Astrocyte (in vitro differentiated cells and primary cell): ENCODE results near the gene MMRN2. TPM values are rescaled to one million over a fixed set of nuclear protein-coding genes. Genes with fewer than 3 reads are reported as not detected.

Source experiments
- DNase-seq: peaks from one replicate; pipeline ENCODE4 v3.0.0-alpha.2; 2010; ENCODE audit warnings: low read depth
- FAIRE-seq: peaks from 2 replicates; lab custom pipeline; 2011; peaks lifted over from hg19 to GRCh38; lab: Jason Lieb, UNC
- H2AFZ ChIP-seq: 2 replicates; pipeline ENCODE4 v1.6.0; 2012; ENCODE audit warnings: low read depth, low read length, inconsistent platforms
- H3K27ac ChIP-seq: 2 replicates; pipeline ENCODE4 v1.5.1; 2011; ENCODE audit warnings: low read depth, low read length, inconsistent platforms
- H3K27me3 ChIP-seq: 2 replicates; pipeline ENCODE4 v1.6.0; 2011; ENCODE audit warnings: low read length, inconsistent platforms; ENCODE audit not compliant: insufficient read depth
- H3K36me3 ChIP-seq: 2 replicates; pipeline ENCODE4 v1.5.1; 2011; ENCODE audit warnings: low read length, inconsistent platforms; ENCODE audit not compliant: insufficient read depth
- H3K4me1 ChIP-seq: 2 replicates; pipeline ENCODE4 v1.5.1; 2011; ENCODE audit warnings: low read length, inconsistent platforms; ENCODE audit not compliant: insufficient read depth
- H3K4me2 ChIP-seq: 2 replicates; pipeline ENCODE4 v1.6.0; 2012; ENCODE audit warnings: low read length, inconsistent platforms
- H3K4me3 ChIP-seq: 2 replicates; pipeline ENCODE4 v1.5.1; 2011; ENCODE audit warnings: low read depth, mild to moderate bottlenecking, low read length, inconsistent platforms; ENCODE audit not compliant: insufficient read depth
- H3K79me2 ChIP-seq: 2 replicates; pipeline ENCODE4 v1.6.0; 2012; ENCODE audit warnings: mild to moderate bottlenecking, low read length, inconsistent platforms; ENCODE audit not compliant: insufficient read depth
- H3K9ac ChIP-seq: 2 replicates; pipeline ENCODE4 v1.6.0; 2012; ENCODE audit warnings: mild to moderate bottlenecking, low read length, inconsistent platforms
- H3K9me3 ChIP-seq: 2 replicates; pipeline ENCODE4 v1.5.1; 2012; ENCODE audit warnings: low read depth, mild to moderate bottlenecking, low read length, inconsistent platforms; ENCODE audit not compliant: insufficient read depth
- H4K20me1 ChIP-seq: 2 replicates; pipeline ENCODE4 v1.6.0; 2012; ENCODE audit warnings: low read length, inconsistent platforms; ENCODE audit not compliant: insufficient read depth
- H3K27ac Mint-ChIP-seq: one replicate; pipeline ENCODE4 v1.8.0; 2021; ENCODE audit warnings: mild to moderate bottlenecking, mixed read lengths; ENCODE audit not compliant: unreplicated experiment
- H3K27me3 Mint-ChIP-seq: one replicate; pipeline ENCODE4 v1.8.0; 2021; ENCODE audit warnings: low read depth, mixed read lengths; ENCODE audit not compliant: unreplicated experiment
- H3K36me3 Mint-ChIP-seq: one replicate; pipeline ENCODE4 v1.8.0; 2021; ENCODE audit warnings: low read depth, mixed read lengths; ENCODE audit not compliant: unreplicated experiment
- H3K4me1 Mint-ChIP-seq: one replicate; pipeline ENCODE4 v1.8.0; 2021; ENCODE audit warnings: low read depth, mixed read lengths; ENCODE audit not compliant: unreplicated experiment
- H3K4me3 Mint-ChIP-seq: one replicate; pipeline ENCODE4 v1.8.0; 2021; ENCODE audit warnings: mild to moderate bottlenecking, moderate library complexity, mixed read lengths; ENCODE audit not compliant: unreplicated experiment
- H3K9me3 Mint-ChIP-seq: one replicate; pipeline ENCODE4 v1.8.0; 2021; ENCODE audit warnings: mild to moderate bottlenecking, mixed read lengths; ENCODE audit not compliant: unreplicated experiment
- EZH2 ChIP-seq: IDR thresholded peaks from 2 replicates; pipeline ENCODE4 v1.6.1; 2012; ENCODE audit warnings: mild to moderate bottlenecking, low read length, inconsistent platforms; ENCODE audit not compliant: insufficient read depth
- total RNA-seq: library from RNA; stranded (reverse); gene quantifications from 2 replicates; pipeline ENCODE4 v1.2.1, GENCODE V29; 2021
- TF ChIP-seq, protein P1 (sequence below): IDR thresholded peaks from 2 replicates; pipeline ENCODE4 v1.5.1; 2011; ENCODE audit warnings: low read depth, mild to moderate bottlenecking, inconsistent platforms, low read length, moderate library complexity; ENCODE audit not compliant: insufficient read depth

Gene MMRN2
- total RNA-seq, 1 donor from 2014 or later = 0.27 TPM

DNA sequence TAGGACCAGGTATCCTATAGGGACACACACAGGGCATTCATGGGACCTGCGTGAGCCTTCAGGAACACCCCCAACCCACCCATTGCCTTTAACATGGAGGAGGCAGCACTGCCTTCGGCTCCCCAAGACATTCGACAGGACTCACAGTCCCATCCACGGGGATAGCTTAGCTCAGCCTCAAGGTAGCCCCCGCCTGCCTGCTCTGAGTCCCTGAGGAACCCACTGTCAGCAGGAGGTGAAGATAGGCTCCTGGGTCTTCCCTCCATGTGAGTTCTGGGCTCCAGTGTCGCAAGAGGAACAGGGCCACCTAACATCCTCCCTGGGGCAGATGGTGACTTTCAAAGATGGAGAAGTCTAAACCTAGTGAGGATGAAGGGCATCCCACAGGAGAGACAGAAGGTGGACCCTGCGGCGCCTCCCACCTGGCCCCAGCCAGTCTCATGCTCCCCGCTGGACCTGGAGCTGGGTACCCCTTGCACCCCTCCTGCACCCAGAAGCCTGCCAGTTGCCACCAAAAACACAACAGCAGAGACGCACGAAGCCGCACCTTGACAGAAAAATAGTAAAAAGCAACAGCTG lies 6.0 kb upstream of the MMRN2 start:
- peaks cover 30% of the 10 kb centered on the region for H3K4me1 ChIP-seq
- H2AFZ ChIP-seq = no peak overlapping the region
- no peak for TF ChIP-seq EZH2
- no peaks in the 10 kb centered on the region for H4K20me1 ChIP-seq
- H3K27me3 ChIP-seq = no peaks in the 10 kb centered on the region
- FAIRE-seq = no peak
- H3K9me3 ChIP-seq = no peaks in the 10 kb centered on the region
- H3K4me2 ChIP-seq = no peak overlapping the region
- H3K27ac ChIP-seq = no peak overlapping the region
- Mint-ChIP-seq H3K4me1 (peaks cover 12% of the 10 kb centered on the region), H3K27ac (no peak overlapping the region), H3K4me3 (no peak overlapping the region), H3K36me3 (peaks cover 3% of the 10 kb centered on the region), H3K9me3 (no peaks in the 10 kb centered on the region), H3K27me3 (peaks cover 9% of the 10 kb centered on the region)
- no peak overlapping the region for H3K4me3 ChIP-seq
- no peak for DNase-seq
- H3K79me2 ChIP-seq = no peaks in the 10 kb centered on the region
- H3K36me3 ChIP-seq = no peaks in the 10 kb centered on the region
- no peak overlapping the region for H3K9ac ChIP-seq

GRCh38 chr10:86962981-86963310 lies 5.5 kb upstream of the MMRN2 start:
- no peaks in the 10 kb centered on the region for H3K9me3 ChIP-seq
- Mint-ChIP-seq H3K36me3 (peaks cover 3% of the 10 kb centered on the region), H3K27ac (no peak overlapping the region), H3K9me3 (no peaks in the 10 kb centered on the region), H3K27me3 (peaks cover 9% of the 10 kb centered on the region), H3K4me3 (no peak overlapping the region), H3K4me1 (peaks cover 12% of the 10 kb centered on the region)
- no peaks in the 10 kb centered on the region for H3K36me3 ChIP-seq
- H3K79me2 ChIP-seq = no peaks in the 10 kb centered on the region
- TF ChIP-seq EZH2 = no peak
- TF ChIP-seq, protein P1, sequence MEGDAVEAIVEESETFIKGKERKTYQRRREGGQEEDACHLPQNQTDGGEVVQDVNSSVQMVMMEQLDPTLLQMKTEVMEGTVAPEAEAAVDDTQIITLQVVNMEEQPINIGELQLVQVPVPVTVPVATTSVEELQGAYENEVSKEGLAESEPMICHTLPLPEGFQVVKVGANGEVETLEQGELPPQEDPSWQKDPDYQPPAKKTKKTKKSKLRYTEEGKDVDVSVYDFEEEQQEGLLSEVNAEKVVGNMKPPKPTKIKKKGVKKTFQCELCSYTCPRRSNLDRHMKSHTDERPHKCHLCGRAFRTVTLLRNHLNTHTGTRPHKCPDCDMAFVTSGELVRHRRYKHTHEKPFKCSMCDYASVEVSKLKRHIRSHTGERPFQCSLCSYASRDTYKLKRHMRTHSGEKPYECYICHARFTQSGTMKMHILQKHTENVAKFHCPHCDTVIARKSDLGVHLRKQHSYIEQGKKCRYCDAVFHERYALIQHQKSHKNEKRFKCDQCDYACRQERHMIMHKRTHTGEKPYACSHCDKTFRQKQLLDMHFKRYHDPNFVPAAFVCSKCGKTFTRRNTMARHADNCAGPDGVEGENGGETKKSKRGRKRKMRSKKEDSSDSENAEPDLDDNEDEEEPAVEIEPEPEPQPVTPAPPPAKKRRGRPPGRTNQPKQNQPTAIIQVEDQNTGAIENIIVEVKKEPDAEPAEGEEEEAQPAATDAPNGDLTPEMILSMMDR = no peak
- H3K27ac ChIP-seq = no peak overlapping the region
- no peaks in the 10 kb centered on the region for H3K27me3 ChIP-seq
- H3K4me3 ChIP-seq = no peak overlapping the region
- H3K9ac ChIP-seq = no peak overlapping the region
- FAIRE-seq (no peak), DNase-seq (no peak)
- no peak overlapping the region for H2AFZ ChIP-seq
- H3K4me1 ChIP-seq = peaks cover 27% of the 10 kb centered on the region
- H3K4me2 ChIP-seq = no peak overlapping the region
- no peaks in the 10 kb centered on the region for H4K20me1 ChIP-seq

GRCh38 chr10:86962136-86962980 lies 4.9 kb upstream of the MMRN2 start:
- Histone ChIP-seq H3K9me3 (no peaks in the 10 kb centered on the region), H3K4me3 (no peak overlapping the region), H3K27ac (no peak overlapping the region), H3K4me1 (peaks cover 27% of the 10 kb centered on the region), H2AFZ (no peak overlapping the region), H3K36me3 (no peaks in the 10 kb centered on the region), H4K20me1 (no peaks in the 10 kb centered on the region), H3K9ac (no peak overlapping the region), H3K79me2 (no peaks in the 10 kb centered on the region), H3K4me2 (no peak overlapping the region), H3K27me3 (no peaks in the 10 kb centered on the region)
- peaks cover 6% of the 10 kb centered on the region for H3K27me3 Mint-ChIP-seq
- no peak overlapping the region for H3K27ac Mint-ChIP-seq
- H3K36me3 Mint-ChIP-seq = peaks cover 3% of the 10 kb centered on the region
- TF ChIP-seq EZH2 = no peak
- TF ChIP-seq, protein P1 = no peak
- peaks cover 12% of the 10 kb centered on the region for H3K4me1 Mint-ChIP-seq
- no peaks in the 10 kb centered on the region for H3K9me3 Mint-ChIP-seq
- DNase-seq (no peak), FAIRE-seq (no peak)
- H3K4me3 Mint-ChIP-seq = no peak overlapping the region
